ENCODE results near the gene SNAP91.

- TF ChIP-seq GABPA (IDR thresholded peaks at IDR 0.05 in 1 of 2, conservative IDR thresholded peaks at IDR 0.05 in 1 of 2): no peak
- TF ChIP-seq, protein P1, sequence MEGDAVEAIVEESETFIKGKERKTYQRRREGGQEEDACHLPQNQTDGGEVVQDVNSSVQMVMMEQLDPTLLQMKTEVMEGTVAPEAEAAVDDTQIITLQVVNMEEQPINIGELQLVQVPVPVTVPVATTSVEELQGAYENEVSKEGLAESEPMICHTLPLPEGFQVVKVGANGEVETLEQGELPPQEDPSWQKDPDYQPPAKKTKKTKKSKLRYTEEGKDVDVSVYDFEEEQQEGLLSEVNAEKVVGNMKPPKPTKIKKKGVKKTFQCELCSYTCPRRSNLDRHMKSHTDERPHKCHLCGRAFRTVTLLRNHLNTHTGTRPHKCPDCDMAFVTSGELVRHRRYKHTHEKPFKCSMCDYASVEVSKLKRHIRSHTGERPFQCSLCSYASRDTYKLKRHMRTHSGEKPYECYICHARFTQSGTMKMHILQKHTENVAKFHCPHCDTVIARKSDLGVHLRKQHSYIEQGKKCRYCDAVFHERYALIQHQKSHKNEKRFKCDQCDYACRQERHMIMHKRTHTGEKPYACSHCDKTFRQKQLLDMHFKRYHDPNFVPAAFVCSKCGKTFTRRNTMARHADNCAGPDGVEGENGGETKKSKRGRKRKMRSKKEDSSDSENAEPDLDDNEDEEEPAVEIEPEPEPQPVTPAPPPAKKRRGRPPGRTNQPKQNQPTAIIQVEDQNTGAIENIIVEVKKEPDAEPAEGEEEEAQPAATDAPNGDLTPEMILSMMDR (IDR thresholded peaks at IDR 0.05; ENCODE audit: low read depth, low read length, missing input control): no peak
Observed at GRCh38 chr6:83613378-83613777, 95.5 kb downstream of the SNAP91 start.

All from liver (tissue), 3 donors.